Measurements from ENCODE around the gene SETD2.
"Not testable (repeated sequence)": the region's sequence is repeated elsewhere in the genome, so short reads cannot be mapped to it uniquely, and the experiment has no call there.

The SETD2 gene

DNA sequence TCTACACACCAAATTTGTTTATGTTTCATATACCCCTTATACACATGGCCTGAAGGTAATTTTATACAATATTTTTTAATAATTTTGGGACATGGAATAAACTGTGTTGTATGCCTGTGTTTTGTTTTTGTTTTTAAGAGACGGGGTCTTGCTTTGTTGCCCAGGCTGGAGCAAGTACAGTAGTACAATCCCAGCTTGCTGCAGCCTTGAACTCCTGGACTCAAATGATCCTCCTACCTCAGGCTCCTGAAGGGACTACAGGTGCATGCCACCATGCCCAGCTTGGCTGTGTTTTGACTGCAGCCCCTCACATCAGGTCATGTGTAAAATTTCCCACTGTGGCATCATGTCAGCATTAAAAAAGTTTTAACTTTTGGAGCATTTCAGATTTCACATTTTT, 18.6 kb downstream of the SETD2 start:
- no peak for DNase-seq

DNA sequence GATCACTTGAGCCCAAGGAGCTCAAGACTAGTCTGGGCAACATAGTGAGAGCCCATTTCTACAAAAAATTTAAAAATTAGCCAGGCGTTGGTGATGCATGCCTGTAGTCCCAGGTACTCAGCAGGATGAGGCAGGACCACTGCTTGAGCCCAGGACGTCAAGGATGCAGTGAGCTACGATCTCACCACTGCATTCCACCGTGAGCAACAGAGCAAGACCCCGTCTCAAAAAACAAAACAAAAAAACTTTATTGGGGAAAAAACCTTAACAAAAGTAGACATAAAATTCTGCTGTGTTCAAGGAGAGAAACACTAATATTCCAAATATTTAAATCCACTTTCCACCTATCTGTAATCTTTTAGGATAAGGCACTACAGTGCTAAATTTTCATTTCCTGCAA, 20.8 kb downstream of the SETD2 start:
- DNase-seq = no peak

DNA sequence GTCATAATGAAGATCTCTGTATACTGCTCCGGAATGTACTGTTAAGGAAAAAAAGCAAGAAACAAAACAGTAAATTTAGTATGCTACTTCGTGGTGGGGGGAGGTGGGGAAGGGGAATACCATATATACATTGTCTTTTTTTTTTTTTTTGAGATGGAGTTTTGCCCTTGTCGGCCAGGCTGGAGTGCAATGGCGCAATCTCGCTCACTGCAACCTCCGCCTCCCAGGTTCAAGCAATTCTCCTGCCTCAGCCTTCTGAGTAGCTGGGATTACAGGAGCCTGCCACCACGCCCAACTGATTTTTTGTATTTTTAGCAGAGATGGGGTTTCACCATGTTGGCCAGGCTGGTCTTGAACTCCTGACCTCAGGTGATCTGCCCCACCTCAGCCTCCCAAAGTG, 21.4 kb downstream of the SETD2 start:
- DNase-seq = not testable (repeated sequence)

DNA sequence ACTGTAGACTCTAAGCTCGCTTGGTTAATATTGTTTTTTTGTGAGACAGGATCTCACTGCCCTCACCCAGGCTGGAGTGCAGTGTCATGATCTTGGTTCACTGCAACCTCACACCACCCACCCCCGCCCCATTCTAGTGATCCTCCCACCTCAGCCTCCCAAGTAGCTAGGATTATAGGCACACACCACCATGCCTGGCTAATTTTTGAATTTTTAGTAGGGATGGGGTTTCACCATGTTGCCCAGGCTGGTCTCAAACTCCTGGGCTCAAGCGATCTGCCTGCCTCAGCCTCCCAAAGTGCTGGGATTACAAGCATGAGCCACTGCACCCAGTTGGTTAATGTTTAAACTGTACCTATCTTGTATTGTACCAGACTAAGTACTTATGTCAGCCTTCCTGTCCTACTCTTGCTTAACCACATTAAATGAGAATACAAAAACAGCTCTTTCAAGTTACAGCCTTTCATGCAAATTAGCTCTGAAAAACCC, 22.9 kb downstream of the SETD2 start:
- peak in 1 of 2 donors; percentile 61 for DNase-seq

DNA sequence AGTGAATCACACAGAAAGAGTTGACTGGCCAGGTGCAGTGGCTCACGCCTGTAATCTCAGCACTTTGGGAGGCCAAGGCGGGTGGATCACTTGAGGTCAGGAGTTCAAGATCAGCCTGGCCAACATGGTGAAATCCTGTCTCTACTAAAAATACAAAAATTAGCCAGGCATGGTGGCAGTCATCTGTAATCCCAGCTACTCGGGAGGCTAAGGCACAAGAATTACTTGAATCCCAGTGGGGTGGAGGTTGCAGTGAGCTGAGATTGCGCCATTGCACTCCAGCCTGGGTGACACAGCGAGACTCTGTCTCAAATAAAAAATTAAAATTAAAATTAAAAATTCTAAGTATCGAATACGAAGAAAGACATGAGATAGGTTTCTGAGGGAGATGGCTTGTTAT, 23.4 kb downstream of the SETD2 start:
- not testable (repeated sequence) for DNase-seq

DNA sequence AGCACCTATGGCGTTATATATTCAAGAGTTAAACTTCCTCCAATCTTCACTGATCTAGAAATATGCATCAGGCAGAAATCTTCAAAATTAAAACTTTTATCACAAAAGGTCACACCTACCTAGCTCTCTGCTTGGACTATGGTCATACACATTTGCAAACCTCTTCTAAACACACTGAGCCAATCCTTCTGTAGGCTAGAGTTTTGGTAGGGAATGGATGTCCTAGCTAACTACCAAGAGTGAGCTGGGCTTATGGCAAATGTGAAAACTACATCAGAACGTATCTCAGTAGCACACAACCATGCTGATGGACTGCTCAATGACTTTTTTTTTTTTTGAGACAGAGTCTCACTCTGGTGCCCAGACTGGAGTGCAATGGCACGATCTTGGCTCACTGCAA, 29.6 kb downstream of the SETD2 start:
- DNase-seq = no peak

DNA sequence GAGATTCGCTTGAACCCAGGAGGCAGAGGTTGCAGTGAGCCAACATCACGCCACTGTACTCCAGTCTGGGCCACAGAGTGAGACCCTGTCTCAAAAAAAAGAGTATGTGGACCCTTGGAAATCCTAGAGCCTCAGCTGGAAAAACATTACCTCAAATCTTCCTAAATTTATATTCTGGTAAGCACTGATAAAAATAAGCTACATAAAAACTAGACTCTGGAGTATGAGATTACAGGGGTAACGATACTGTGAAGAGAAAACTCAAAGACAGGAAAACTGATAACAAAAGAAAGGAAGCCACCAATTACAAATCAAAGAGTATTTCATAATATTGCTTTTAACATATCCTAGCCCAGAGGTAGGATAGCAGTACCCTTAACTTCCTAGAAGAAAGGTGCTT, 30.3 kb downstream of the SETD2 start:
- no peak for DNase-seq

DNA sequence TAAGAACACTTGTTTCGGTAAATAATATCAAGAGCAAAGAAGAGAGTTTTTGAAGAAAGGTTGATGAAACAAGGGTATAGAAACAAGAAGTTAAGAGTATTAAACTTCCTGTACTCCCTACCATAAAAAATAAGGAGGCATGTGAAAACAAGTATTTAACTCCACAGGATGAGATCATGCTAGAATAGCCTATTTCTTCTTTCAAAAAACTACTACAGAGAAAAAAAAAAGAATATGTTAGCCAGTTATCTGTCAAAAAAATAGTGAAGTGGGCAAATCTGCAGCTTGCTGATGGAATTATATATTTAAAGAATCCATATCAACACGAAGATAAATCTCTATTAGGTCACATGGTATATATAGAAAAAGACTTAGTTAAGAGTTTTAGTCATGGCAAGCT, 33.4 kb downstream of the SETD2 start:
- no peak for DNase-seq

DNA sequence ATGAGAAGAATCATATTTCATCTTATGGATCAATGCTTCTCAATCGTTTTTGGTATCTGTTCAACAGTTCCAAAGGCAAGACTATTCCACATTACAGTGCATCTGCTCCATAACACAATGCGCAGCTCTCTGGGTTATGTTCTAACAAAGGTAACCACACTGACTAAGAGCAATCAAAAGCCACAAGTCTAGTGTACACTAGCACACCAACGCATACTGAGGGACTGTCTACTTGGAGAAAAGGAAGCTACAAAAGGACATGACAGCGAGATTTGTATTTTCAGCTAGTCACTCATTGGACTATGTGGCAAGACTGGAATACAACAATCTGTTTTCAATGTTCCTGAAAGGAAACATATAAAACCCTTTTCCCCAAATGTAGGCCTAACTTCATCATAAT, 35.8 kb downstream of the SETD2 start:
- no peak for DNase-seq

DNA sequence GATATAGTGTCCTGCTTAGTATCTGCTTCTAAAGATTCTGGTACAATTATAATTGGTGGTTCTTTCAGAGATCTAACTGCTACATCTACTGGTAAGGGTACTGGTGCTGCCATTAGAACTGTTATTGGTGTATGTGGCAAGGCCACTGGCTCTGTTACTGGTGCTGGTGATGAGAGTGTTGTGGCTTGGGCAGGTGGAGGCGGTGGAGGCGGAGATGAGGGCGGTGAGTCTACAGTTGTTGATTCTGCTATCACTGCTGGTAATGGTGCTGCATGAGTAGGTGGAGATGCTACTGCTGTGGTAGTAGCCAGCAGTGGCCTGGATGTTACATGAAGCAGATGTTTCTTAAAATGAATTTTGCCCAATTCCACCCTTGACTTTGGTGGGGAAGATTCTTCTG, 40.1 kb downstream of the SETD2 start:
- no peak for DNase-seq

DNA sequence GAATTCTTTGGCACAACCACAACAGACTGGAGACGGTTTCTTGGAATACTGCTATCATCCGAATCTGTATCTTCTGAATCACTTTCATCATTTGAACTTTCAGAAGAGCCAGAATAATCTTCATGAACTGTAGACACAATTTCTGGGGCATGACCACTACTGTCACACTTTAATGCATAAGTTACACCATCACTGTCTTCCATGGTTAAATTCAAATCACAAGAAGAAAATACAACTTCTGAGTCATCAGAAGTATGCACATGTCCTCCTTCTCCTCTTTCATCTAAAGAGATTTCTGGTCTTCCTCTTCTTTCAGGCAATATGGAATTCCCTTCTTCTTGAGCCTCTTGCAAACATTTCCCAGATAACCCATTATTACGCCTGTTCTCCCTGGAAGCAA, 42.5 kb downstream of the SETD2 start:
- no peak for DNase-seq

DNA sequence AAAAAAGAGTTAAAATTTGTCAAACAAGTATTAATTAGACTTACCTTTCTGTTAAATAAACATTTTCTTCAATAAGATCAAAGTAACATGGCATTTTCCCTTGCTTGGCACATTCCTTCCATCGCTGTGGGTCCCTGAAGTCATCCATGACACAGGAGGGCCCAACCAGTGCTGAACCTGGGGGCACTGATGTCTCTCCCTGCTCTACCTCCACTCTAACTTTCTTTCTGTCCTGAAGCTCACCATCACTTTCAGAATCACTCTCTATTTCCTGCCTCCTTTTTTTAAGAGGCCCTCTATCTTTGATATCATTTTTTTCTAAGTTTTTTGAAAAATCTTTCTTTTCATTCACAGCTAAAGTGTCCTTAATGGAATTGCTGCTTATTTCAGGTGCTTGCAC, 43.8 kb downstream of the SETD2 start:
- no peak for DNase-seq

DNA sequence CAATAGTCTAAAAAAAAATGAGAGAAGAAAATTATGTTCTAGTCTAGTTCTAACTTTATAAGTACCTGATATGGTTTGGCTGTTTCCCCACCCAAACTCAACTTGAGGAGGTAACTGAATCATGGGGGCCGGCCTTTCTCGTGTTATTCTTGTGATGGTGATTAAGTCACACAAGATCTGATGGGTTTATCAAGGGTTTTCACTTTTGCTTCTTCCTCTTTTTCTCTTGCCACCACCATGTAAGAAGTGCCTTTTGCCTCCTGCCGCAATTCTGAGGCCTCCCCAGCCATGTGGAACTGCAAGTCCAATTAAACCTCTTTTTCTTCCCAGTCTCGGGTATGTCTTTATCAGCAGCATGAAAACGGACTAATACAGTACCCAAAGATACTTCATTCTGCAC, 44.5 kb downstream of the SETD2 start:
- not testable (repeated sequence) for DNase-seq

DNA sequence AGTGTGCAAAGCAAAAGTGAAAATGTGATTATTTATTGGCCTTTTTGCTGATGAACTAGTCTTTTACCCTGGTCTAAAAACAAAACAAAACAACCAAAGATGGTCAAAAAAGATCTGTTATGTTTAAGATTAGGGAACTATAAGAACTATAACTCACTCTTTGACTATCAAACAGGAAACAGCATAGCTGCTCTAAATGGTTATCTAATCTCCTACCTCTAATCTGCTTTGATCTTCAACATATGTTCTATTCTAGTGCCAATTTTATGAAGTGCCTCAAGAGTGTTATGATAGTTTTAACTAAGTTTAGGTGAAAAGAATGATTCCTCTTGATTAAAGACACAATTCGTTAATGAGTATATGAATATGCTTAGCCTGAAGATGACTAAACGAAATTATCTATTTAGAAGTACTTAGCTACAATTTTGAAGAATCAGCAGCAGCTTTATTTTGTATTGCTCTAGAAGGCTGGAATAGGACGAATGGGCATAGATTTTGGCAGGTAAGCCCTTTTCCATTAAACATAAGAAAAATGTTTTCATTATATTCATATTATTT, 46.0 kb downstream of the SETD2 start:
- DNase-seq = peak in 1 of 2 donors; percentile 16

DNA sequence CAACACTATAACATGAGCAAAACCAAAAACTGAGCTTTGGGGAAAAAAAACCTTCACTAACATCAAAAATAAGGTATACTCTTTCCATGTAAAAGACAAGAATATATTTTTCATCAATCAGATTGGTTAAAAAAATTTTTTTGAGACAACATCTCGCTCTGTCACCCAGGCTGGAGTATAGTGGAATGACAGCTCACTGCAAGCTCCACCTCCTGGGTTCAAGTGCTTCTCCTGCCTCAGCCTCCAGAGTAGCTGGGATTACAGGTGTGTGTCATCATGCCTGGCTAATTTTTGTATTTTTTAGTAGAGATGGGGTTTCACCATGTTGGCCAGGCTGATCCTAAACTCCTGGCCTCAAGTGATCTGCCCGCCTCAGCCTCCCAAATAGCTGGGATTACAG, 48.4 kb downstream of the SETD2 start:
- DNase-seq = not testable (repeated sequence)

DNA sequence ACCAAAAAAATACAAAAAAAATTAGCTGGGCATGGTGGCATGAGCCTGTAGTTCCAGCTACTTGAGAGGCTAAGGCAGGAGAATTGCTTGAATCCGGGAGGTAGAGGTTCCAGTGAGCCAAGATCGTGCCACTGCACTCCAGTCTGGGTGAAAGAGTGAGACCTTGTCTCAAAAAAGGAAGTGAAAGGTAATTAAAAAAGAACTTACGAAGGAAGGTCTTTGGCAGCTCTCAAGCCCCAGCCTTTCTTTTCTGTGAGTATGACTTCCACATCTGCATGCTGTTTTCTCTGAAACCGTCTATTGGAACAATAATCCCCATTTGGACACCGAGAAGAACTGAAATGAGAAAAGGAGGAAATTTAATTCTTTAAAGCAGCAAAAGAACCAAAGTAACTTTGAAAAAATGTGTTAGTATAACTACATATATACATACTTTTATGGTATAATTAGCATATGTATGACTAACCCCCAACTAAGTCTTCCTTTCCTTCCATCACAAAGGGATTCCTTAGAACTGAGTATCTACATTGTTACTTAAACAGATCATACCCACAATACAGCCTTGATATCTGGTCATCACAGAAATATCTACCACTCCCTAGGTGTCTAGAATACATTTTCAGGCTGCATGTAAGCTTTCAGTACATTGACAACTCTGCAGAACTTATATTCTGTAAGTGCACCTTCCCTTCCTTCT, 50.1 kb downstream of the SETD2 start:
- no peak for DNase-seq

DNA sequence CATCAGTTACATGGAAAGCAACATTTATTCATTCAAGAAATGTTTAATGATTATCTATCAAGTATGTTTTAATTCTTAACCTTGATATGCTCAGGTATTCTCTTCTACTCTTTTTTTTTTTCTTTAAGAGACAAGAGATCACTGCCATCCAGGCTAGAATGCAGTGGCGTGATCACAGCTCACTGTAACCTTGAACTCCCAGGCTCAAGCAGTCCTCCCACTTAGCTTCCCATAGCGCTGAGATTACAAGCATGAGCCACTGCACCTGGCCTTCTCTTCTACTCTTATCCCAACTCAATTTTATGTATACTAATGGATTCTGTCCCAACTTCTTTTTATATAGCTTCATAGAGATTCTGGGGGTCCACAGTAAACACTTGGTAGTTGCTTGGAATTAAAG, 50.9 kb downstream of the SETD2 start:
- DNase-seq = no peak

DNA sequence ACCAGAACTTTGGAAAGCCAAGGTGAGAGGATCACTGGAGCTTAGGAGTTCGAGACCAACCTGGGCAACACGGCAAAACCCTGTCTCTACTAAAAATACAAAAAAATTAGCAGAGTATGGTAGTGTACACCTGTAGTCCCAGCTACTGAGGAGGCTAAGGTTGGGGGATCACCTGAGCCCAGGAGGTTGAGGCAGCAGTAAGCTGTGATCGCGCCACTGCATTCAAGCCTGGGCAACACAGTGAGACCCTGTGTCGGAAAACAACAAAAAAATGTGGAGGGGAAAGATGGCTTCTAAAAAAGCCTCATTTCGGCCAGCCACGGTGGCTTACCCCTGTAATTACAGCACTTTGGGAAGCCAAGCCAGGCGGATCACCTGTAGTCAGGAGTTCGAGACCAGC, 54.5 kb downstream of the SETD2 start:
- DNase-seq = no peak

DNA sequence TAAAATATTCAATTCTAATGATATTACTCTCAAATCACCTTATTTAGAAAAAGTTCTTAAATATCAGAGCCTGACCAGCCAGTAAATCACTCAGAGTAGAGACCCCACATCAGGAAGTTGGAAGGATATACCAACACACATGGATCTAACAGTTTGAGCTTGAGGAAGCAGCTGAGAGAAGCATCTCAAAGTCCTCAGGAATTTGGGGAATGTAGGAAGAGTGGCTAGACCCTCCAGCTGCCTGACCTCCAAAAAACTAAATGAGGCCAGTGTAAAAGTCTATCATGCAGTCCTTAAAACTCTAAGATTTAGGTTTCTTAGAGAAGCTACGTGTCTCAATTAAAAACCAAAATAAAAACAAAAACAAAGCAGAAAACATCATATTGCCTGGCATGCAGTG, 55.4 kb downstream of the SETD2 start:
- DNase-seq = no peak

DNA sequence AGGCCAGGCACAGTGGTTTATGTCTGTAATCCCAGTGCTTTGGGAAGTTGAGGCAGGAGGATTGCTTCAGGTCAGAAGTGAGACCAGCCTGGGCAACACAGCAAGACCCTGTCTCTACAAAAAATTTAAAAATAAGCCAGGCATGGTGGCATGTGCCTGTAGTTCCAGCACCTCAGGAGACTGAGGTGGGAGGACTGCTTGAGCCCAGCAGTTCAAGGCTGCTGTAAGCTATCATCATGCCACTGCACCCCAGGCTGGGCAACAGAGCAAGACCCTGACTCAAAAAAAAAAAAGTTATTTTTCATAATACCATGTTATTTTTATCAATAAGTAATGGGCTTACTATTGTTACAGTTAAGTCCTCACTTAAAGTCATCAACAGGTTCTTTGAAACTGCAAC, 59.7 kb downstream of the SETD2 start:
- no peak for DNase-seq

DNA sequence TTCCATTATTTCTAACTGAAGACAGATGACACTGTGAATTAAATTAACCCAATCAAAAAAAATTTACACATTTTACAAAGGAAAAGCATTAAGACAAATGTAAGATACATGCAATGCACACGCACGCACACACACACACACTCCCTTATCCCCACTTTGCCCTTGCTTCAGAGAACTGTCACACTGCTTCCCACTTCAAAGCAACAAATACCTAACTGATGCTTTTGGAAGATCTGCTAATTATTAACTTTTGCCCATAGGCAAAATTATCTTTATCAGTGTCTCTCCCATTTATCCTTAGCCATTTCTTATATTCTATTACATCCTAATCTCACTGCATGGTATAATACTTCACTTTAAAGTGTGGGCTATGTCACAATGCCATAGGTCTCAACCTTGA, 60.3 kb downstream of the SETD2 start:
- DNase-seq = no peak

DNA sequence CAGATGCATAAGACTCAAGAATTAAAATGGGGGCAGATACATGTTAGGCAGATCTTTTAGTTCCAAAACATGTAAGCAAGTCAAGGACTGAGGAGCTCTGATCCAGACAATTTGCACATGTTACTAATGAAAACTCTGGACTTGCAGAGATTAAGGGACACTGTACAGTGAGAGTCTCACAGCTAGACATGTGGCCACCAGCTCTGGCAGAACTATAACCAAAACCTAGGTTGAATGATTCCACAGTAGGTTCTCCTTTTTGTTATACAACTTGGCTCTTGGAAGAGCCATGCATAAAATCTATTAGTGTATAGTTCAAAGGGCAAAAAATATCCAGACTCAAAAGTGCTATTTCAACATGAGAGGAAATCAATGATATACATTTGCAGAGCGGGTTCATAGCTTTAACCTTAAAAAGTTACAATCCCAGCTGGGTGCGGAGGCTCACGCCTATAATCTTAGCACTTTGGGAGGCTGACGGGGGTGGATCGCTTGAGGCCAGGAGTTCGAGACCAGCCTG, 61.8 kb downstream of the SETD2 start:
- DNase-seq = no peak

DNA sequence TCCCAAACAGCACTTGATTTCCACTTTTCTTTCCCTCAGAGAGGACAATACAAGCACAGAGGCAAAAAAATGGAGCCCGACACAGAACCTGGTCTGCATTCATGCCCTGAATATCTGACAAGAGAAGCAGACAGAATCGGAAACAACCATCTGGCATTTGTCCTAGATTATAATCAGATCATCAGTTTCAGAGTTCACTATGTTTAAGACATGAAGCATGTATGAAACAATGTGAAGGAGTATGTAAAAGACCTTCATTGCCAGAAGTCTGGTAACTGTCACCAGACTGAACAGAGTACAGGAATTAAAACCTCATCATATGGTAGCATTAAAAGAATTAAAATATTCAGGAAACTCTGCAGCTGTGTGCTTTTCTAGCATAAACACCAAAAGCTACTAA, 65.0 kb downstream of the SETD2 start:
- DNase-seq = no peak

DNA sequence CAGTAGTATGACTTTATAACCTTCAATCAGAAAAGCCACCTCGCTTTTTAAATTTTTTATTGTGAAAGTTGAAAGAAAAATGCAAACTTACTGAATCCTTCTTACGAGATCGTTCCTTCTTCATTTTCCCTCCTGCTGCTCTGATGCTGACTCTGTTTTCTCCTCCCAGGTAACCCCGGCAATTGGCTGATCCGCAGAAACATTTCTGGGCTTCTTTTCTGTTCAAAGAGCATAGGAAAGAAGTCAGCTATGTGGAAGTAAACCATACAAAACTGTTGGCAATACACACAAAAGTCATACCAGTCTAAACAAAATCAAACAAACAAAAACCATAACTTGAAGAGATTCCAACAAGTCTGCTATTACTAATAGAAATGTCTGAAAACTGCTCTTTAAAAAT, 66.0 kb downstream of the SETD2 start:
- DNase-seq = no peak

DNA sequence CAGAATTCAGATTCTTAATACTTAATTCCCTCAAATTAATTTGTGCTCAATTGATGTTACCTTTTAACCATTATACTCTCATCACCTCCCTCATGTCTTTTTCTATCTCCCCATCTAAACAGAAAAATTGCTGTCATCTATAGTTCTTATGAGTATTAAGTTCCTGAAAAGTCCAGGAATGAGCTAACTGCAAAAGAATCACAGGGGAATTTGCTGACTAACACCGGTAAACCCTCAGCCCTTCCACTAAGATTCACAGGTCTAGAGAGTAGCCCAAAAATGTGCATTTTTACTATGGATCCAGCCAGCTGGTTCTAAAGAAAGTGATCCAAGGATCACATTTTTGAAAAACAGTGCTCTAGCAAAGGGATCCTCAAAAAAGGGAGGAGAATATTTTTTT, 67.0 kb downstream of the SETD2 start:
- no peak for DNase-seq

Measured in CD4-positive, alpha-beta T cell treated with Interleukin-4 for 1 hour (primary cell).